ENCODE data around the gene MBOAT1.

MBOAT1 gene

DNA sequence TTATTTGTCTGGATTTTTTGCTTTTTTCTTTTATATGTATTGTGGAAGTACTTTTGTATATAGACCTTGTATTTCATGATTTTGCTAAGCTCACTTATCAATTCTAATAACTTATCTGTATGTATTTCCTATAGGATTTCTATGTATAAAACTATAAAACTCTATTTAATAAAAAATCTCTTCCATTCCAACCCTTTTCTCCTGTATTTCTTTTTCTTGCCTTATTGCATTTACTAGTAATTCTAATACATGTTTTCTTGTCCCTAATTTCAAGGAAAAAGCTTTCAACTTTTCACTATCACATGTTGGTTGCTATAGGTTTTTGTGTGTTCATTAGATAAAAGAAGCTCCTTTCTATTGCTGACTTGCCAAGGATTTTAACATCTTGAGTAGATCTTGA, 125.3 kb downstream of the MBOAT1 start:
- no peak for DNase-seq

DNA sequence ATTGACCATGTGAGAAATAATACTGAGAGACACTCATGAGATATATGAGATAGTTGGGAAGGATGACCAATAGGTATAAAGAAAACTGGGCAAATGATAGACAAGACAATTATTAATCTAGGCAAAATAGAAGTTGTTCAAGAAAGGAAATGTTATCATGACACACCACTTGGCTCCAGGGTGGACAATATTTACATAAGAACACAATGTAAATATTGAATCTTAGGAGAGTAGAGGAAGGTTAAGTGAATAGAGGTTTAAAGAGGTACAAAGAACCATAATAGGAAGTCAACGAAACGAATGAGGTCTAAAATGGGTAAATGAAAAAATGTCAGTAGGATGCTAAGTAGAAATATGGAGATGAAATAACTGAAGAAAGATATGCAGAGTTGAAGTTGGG, 126.5 kb downstream of the MBOAT1 start:
- no peak for DNase-seq

DNA sequence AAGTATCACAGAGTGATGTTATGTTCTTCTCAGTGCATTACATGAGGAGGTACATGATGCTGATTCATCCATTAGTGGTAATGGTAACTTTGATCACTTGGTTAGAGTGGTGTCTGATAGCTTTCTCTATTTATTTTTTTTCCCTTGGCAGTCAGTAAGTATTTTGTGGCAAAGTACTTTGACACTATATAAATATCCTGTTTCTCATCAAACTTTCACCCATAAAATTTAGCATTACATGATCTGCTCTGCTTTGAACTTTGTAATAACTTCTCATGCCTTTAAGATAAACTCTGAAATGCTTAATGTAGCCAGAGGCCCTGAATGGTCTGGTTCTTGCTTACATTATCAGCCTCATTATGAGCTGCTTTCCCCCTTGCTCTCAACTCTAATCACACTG, 127.9 kb downstream of the MBOAT1 start:
- DNase-seq, result no peak

DNA sequence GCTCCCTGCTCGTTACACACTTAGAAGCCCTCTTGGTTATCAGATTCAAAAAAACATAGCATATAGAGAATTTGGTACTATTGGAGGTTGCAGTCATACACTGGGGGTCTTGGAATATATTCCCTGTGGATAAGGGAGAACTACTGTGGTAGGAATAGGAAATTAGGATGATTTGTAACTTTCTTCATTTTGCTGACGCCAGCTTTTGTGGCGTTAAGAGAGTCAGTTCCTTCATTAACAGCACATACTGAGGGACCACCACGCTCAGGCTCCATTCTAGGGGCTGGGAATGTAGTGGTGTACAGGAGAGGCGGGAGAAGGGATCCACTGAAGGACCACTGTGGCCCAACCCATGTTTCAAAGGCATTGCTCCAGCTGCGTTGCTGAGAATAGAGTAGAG, 140.3 kb downstream of the MBOAT1 start:
- DNase-seq, result no peak

DNA sequence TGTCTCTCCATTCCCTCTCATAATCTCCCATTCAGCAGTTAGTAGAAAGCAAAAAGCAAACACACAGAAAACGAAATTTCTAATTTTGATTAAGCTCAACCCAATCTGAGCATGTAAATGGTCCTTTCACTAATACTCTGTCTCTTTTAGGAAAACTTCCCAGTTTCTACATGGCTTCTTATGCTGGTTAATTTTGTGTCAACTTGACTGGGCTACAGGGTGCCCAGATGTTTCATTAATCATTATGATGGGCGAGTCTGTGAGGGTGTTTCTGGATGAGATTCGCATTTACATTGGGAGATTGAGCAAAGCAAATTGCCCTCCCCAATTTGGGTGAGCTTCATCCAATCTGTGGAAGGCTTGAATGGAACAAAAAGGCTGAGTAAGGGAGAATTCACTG, 142.2 kb downstream of the MBOAT1 start:
- no peak for DNase-seq

DNA sequence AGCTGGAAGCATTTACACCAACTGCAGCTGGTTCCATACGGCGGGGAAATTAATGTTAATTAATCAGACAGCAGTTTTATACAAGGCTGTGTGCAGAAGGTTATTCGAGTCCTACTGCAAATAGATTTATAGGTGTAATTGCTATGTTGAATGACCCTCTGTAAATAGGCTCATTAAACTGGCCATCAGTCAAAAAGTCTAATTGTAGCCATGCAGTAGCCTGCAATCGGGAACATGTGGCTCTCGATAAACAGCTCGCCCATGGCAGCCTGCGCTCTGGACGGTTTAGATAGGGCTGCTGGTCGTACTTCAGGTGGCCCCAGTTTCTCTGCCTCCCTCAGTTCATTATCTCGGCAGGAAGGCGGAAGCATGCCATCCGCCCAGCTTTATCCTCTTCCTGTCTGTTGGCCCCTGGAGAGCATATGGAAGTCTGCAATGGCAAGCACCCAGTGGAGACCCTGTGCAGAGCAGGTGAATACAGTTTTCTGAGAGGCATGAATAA, 143.2 kb downstream of the MBOAT1 start:
- DNase-seq, result no peak

DNA sequence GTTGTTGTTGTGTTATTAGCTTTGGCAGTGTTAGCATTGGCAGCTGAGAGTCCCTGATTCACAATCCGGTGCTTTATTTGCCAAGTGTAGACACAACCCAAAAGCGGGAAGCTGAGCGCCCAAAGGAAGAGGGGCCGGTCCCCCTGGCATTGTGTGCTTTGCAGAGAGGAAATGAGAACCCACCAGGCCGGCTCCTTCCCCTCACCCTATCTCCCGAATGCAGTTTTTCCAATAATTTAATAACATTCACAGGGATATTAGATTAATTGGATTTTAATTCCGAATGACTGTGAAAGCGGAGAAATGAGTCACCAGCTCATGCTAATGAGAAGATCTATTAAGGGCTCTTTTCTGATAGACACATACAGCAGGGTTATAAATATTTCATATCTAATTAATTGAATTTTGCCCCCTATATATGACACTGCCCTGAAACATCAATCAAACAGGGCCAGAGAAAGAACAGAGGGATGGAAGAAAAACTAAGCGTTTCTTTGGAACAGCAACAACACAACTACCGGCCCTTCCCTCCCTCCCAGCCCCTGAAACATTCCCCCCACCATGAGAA, 143.8 kb downstream of the MBOAT1 start:
- no peak for DNase-seq

DNA sequence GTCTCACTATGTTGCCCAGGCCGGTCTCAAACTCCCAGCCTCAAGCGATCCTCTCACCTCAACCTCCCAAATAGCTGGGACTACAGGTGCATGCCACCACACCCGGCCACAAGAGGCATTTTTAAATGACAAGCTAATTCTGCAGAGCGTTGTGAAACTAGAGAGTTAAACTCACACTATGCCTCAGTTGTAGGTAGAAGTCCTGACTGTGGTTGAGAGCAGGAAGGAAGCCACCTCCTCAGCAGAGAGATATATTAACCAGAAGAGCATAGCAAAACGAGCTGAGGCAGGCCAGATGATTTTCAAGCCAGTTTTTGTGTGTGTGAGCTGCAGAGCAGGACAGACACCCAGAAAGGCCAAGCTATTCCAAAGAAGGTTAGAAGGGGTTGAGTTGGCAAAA, 150.3 kb downstream of the MBOAT1 start:
- no peak for DNase-seq

DNA sequence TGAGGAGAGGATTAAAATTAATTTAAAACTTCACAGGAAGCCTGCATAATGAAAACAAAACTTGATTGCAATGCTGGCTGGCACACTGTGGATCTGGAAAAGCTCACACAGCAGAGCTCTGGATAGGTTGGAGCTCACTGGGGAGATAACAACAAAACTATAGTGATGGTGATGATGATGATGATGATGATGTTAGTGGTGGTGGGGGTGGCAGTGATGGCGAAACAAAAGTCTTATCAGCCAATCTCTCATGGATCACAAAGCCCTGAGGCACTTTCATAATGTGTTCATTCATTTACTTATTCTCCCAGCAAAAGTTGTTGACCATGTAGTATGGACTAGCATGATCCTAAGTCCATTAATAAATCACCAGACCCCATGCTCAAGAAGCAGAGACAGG, 152.0 kb downstream of the MBOAT1 start:
- DNase-seq, result no peak

DNA sequence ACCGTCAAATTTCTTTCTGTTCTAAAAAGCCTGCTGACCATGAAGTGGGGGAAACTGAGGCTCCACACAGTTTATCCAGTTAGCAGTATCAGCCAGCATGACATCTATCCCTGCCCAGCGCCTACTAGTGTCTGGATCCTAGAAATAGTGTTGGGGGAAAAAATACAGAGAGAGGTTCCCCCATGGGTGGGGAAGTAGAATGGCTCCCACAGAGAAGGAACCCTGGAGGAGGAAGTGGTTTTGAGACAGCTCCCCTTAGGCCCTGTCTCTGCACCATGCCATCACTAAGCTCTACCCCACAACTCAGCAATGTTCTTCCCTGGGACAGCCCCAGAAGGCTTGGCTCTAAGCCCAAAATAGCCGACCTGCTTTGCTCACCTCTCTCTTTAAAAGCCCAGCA, 153.4 kb downstream of the MBOAT1 start:
- DNase-seq, result no peak

DNA sequence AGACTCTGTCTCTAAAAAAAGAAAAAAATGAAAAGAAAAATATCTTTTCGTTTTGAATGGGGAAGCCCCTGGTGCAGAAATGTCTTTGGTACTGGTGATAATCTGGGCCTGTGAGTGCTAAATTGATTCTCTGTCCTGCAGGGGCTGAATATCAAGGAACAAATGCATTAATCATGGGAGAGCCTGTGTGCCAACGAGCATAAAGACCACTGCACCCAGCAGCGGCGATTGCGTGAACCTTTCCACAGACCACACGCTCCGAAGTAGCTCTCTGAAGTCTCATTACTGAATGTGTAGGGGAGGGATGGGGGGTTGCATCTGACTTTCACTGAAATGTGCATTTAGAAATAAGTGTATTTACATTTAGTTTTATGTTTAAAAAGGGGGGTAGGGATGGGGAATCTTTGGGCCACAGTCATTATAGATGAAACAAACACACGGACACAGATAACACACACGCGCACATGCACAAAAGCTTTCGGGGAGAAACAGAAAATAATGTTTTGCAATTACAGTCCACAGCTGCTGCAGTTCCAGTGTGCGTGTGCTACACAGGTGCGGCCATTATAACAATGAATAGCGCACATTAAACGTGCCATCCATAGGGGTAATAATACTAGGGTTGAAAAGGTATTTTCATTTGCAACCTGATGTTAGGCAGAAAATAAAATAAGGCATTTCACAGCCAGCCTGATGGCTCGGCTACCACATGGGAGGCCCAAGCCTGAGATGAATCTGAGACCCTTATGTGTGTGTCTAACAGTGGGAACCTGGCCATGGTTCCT, 154.0 kb downstream of the MBOAT1 start:
- no peak for DNase-seq

DNA sequence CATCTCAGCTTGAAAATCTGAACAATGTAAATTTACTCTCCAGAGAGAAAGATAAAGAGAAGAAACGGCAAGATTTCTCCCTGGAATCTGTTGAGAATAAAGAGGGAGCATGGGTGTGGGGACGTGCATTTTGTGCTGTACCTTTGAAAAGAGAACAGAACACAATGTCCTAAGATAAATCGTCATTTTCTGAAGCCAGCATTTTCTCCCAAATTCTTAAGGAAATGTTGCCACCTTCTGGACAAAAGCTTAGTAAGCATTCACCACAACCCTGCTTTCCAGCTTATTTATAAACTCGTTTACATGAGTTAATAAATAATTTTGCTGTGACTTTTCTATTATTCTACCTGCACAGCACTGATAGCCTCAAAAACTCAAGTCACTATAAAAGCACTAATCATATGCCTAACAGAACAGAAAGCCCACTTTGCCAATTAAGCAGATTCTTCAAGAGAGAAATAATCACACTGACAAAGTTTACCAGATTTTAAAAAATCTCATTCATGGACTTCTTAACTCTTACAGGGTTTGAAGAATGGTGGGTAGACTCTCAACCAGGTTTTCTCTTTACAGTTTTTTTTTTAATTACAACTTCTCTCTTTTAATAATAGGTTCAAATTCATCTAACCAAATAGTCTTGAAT, 155.8 kb downstream of the MBOAT1 start:
- peak; percentile 29 for DNase-seq

DNA sequence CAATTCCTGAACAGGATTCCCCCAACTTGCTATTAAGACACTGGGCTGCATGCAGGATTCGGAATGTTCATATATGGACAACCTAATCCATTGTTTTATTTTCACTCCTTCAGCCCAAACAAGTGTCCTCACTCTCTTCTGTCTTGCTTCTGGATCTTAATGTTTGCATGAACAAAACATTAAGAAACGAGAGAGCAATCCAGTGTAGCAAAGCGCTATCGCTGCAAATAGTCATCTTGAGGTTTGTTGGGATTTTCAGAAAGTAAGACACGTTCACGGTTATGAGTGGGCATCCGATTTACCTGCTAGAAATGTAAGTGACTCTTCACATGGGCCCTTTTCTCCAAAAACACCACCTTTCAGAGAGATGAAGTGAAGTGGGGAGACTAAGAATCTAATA, 156.4 kb downstream of the MBOAT1 start:
- no peak for DNase-seq

All from NCI-H510A (cell line).